Measurements from ENCODE around the gene MOSMO. TPM values are rescaled to one million over a fixed set of nuclear protein-coding genes. Genes with fewer than 3 reads are reported as not detected.

MOSMO gene
- total and polyA plus RNA-seq, 2 donors (not counting 3 experiments of a cell fraction or from before 2014, with no cell fraction given) = 15.9 to 22.0 TPM

DNA sequence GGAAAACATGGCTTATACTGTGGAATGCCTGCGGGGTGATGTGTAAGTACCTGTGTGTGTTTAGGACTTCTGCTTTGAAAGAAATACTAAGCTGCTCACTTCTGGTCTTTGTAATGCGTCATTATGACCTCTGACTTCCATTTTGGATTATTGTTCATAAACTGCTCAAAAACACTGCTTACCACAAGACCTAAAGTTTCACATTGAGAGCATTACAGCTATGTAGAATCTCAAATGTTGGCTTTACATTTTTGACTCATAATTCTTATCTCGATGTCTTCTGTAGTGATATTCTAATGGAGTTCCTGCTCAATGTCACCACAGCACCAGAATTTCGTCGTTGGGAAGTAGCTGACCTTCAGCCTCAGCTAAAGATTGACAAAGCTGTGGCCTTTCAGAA is 45.4 kb upstream of the MOSMO start:
- H4K20me1 ChIP-seq (replicated peaks; ENCODE audit: control insufficient read depth, extremely low read depth, insufficient read depth, low read length) = no peaks in the 10 kb centered on the region
- dilution Hi-C loops (cut with MboI; ENCODE audit: extremely low pct_ligation_motif_present, low sequenced_read_pairs) = no loop called here

More for the DNA sequence above, 45.4 kb upstream of the MOSMO start:
- Histone ChIP-seq H3K27ac (ENCODE audit: insufficient read depth, low read depth, low read length) (no peak overlapping the region), H3K79me2 (ENCODE audit: control insufficient read depth, insufficient read depth, low read length) (no peaks in the 10 kb centered on the region), H3K4me1 (ENCODE audit: control insufficient read depth, extremely low read depth, insufficient read depth, low read length) (no peaks in the 10 kb centered on the region), H3K4me3 (replicated peaks in 1 of 3; ENCODE audit: insufficient read depth in 1 of 3, low read depth in 1 of 3, low read length in 3 of 3) (no peak overlapping the region), H3K27me3 (ENCODE audit: control insufficient read depth in 2 of 2, insufficient read depth in 2 of 2, low read length in 2 of 2) (no peaks in the 10 kb centered on the region), H3K36me3 (ENCODE audit: control insufficient read depth in 2 of 2, extremely low read depth in 1 of 2, insufficient read depth in 2 of 2, low read length in 2 of 2) (peaks cover 32 to 49% of the 10 kb centered on the region in 2 experiments), H3K9ac (replicated peaks; ENCODE audit: extremely low read depth, insufficient read depth, low read length) (no peak overlapping the region), H3K9me1 (replicated peaks; ENCODE audit: control insufficient read depth, extremely low read depth, insufficient read depth, low read length) (no peaks in the 10 kb centered on the region), H3K9me3 (replicated peaks; ENCODE audit: control insufficient read depth, insufficient read depth, low read length) (no peaks in the 10 kb centered on the region), H2AFZ (ENCODE audit: low read depth, low read length) (no peak overlapping the region), H3K4me2 (ENCODE audit: insufficient read depth, low read length) (no peak overlapping the region)
- POLR2A ChIA-PET = no interaction called here
- DNase-seq (ENCODE audit: low read depth, low spot score) = no peak
- TF ChIP-seq, protein P1, sequence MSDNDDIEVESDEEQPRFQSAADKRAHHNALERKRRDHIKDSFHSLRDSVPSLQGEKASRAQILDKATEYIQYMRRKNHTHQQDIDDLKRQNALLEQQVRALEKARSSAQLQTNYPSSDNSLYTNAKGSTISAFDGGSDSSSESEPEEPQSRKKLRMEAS (IDR thresholded peaks at IDR 0.05; ENCODE audit: insufficient read depth, insufficient read length) = no peak
- no peak for TF ChIP-seq FOS (IDR thresholded peaks at IDR 0.05; ENCODE audit: borderline replicate concordance, insufficient read depth, low read length)
- TF ChIP-seq, protein P2, sequence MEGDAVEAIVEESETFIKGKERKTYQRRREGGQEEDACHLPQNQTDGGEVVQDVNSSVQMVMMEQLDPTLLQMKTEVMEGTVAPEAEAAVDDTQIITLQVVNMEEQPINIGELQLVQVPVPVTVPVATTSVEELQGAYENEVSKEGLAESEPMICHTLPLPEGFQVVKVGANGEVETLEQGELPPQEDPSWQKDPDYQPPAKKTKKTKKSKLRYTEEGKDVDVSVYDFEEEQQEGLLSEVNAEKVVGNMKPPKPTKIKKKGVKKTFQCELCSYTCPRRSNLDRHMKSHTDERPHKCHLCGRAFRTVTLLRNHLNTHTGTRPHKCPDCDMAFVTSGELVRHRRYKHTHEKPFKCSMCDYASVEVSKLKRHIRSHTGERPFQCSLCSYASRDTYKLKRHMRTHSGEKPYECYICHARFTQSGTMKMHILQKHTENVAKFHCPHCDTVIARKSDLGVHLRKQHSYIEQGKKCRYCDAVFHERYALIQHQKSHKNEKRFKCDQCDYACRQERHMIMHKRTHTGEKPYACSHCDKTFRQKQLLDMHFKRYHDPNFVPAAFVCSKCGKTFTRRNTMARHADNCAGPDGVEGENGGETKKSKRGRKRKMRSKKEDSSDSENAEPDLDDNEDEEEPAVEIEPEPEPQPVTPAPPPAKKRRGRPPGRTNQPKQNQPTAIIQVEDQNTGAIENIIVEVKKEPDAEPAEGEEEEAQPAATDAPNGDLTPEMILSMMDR (IDR thresholded peaks at IDR 0.05; ENCODE audit: extremely low read depth in 1 of 2, insufficient read depth in 1 of 2, low read depth in 1 of 2, low read length in 2 of 2) = no peak
- no peak for TF ChIP-seq JUN (IDR thresholded peaks at IDR 0.05; ENCODE audit: borderline replicate concordance, insufficient read depth, insufficient read length, low read depth)
- TF ChIP-seq POLR2AphosphoS5 (IDR thresholded peaks at IDR 0.05; ENCODE audit: insufficient read depth, low read depth, low read length) = no peak
- TF ChIP-seq MYC (IDR thresholded peaks at IDR 0.05; ENCODE audit: low read depth, low read length) = no peak
- no peak for TF ChIP-seq EZH2 (IDR thresholded peaks at IDR 0.05; ENCODE audit: borderline replicate concordance, low read depth, low read length, severe bottlenecking)
- no peak for TF ChIP-seq POLR2A (IDR thresholded peaks at IDR 0.05; ENCODE audit: low read depth, low read length)
- no peak for TF ChIP-seq GATA2 (IDR thresholded peaks at IDR 0.05; ENCODE audit: insufficient read depth, insufficient read length, low read depth, low read length)
- no TSS peak for BruUV-seq (replicated peaks)
- intact Hi-C loops (cut with micrococcal nuclease) = no loop called here
- no peak for FAIRE-seq
- CTCF ChIA-PET = no interaction called here

Data from endothelial cell of umbilical vein (primary cell).